M059J (cell line): ENCODE measurements around the gene CENPO. TPM values are rescaled to one million over a fixed set of nuclear protein-coding genes. Genes with fewer than 3 reads are reported as not detected.

ENCODE experiments used
- DNase-seq: peaks from one replicate; pipeline ENCODE4 v3.0.0-alpha.2; 2012; ENCODE audit warnings: low read depth
- total RNA-seq: library from RNA; depleted of rRNA; stranded (reverse); fragments of >200 nt; shearing (Covaris generic); gene quantifications from 2 replicates; pipeline ENCODE4 v1.2.3, GENCODE V29; 2014

Gene CENPO
- total RNA-seq, 1 experiment from 2014 or later: 31.0 TPM

DNA sequence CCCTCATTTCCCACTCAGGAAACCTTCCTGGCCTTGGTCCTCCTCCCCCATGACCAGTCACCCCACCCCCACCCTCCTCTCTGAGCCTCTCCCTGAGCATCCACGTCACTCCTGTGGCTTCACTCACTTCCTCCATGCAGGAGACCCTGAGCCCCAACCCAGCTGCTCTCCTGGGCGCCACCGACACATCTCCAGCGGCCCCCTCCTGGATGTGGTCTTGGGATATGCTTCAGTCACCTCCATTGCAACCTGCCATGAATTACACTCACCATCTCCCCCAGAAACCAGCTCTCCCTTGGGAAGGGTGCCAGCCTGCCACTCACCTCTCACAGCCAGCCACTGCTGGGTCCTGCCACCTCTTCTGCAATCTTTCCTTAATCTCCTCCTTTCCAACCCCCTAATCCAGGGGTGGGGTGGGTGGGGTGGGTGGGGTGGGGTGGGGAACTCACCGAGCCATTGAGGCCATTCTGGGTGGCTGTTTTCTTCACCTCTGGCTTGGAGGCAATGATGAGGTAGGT, 44.8 kb downstream of the CENPO start:
- DNase-seq: no peak

DNA sequence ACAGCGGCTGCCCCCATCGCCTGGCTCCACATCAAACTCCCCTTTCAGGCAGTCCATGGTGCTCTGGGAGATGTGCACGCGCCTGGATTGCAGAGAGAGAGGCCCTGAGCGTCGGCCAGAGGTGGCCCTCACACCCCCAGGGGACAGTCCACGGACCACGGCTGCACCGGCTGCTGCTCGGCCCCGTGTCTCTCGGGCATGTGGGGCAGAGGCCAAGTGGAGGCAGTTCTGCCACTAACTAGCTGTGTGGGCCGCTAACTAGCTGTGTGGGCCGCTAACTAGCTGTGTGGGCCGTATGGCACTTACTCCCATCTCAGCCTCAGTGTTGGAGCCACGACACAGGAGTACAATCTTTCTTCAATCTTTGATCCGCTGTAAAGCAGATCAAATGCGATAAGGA, 45.3 kb downstream of the CENPO start:
- no peak for DNase-seq

DNA sequence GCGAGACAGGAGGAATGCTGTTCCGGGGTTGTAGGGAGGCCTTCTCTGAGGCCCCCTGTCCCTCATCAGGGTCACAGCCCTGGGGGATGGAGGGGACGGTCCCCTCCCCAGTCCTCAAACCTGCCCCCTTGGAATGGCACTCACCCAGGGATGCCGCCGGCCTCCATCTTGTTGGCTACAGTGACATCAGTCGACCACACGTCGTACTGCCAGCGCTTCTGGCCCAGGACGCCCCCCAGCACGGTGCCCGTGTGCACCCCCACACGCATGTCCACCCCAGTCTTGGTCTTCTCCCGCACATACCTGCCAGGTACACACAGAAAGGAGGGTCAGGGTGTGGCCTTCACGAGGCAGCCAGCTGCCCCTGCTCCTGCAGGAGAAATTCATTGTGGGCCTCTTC, 46.5 kb downstream of the CENPO start:
- DNase-seq: no peak

DNA sequence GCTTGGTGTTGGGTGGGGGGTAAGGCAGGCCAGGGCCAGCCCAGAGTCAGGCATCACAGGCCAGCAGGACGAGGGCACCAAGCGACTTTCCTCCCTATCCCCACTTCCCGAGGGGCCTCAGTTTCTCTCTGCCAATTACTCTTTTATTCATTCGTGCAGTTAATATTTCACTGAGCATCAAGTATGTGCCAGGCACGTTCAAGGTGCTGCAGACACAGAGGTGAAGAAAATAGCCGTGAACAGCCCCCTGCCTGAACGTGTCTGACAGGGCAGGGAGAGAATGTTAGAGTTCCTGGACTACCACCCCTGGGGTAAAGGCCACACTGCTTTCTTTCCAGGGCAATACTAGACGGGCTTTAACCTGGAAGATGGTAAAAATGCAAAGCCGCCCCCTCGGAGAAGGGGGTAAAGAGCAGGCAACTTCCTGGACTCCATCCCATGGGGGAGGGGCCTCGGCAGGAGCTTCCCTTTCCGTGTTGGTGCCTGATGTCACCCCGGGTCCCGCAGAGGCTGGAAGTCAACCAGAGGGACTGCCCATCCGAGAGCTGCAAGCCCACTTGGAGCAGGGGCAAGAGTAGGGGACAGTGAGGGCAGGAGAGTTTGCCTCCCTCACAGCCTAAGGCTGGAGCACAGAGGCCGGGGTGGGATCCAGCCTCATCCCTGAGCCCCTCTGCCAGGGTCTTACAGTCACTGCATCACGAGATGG, 47.1 kb downstream of the CENPO start:
- no peak for DNase-seq

DNA sequence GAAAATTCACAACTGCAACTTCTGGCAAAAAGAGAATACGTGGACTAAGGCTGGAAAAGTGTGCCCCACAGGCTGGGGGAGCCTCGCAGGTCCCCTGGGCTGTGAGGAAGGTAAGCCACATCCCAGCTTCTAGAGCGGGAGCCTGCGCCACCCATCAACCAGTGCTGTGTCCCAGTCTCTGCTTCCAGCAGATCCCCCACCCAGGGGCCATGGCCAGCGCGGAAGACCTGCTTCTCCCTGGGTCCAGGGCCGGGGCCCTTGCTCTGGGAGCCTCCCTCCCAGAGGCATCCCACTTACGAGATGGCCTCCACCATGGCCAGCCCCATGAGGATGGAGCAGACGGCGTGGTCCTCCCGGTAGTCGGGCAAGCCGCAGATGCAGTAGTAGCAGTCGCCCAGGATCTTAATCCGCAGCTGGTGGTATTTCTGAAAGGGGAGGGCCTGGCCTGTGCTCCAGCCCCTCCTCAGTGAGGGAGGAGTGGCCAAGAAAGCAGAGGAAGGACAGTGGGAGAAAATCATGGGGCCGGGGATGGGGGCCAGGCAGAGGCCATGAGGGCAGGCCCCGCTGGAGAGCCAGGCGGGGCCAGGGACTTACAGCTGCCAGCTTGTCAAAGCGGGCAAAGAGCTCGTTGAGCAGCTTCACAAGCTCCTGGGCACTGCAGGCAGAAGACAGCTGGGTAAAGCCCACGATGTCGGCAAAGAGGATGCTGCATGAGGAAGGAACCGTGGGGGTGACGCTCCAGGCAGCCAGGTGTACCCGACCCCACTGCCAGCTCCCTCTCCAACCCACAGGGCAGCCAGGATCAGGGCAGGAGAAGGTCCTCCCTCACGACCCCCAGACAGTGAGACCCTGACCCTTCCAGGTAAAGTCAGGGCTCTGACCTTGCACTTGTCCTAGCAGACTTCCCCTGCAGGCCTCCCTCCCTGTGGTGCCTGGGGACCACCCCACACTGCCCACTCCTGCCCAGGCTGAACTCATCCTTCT, 48.0 kb downstream of the CENPO start:
- no peak for DNase-seq

DNA sequence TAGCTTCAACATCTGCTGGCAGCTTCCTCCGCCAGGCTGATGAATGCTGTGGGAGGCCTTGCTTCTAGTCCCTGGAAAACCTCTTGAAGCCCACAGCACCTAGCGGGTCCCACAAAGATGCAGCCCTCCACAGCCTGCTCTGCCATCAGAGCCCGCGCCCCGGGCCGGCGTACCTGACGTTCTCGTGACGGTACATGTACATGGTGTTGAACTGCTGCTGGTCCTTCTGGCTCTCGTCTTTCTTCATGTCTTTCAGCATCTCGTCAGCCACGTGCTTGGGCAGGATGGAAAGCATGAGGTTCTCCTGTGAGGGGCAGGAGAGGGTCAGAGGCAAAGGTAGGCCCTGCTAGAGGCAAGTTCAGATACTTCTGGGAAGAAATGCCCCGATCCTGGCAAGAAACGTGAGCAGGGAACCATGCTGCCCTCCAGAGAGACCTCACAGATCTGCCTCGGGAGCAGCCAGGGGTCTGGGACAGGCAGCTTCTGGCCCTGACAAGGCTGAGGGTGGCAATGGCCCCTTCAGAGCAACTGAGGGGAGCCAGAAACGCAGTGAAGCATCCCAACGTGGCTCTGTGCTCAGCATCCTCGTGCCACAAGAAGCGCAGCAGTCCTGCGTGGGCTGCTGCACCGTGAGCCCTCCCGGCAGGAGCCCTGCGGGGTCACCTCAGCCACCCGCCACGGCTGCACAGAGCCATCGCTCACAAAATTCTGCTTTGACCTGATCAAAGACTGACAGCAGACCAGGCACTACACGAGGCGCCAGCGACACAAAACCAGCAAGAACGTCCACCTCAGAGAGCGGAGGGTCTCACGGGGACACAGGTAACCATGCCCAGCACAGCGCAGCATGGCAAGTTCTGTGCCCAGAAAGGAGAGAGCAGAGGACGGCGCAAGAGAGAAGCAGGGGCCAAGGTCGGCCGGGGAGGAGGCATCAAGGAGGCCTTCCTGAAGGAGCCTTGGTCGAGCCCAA, 49.1 kb downstream of the CENPO start:
- DNase-seq: no peak

DNA sequence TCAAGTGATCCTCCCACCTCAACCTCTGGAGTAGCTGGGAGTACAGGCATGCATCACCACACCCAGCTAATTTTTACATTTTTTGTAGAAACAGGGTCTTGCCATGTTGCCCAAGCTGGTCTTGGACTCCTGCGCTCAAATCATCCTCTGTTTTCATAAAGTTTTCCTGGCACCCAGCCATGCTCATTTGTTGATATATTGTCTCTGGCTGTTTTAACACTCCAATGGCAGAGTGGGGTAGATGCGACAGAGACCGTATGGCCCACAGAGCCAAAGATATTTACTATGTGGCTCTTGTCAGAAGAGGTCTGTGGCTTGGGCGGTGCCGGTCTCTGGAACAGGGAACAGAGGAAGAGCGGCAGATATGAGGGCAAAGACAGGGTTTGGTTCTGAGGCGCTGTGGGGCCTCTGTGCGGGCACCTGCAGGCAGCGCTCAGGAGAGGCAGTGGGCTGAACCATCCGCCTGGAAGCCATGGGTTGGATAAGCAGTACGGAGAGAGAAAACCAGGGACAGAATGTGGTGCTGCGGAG, 50.2 kb downstream of the CENPO start:
- DNase-seq: no peak

DNA sequence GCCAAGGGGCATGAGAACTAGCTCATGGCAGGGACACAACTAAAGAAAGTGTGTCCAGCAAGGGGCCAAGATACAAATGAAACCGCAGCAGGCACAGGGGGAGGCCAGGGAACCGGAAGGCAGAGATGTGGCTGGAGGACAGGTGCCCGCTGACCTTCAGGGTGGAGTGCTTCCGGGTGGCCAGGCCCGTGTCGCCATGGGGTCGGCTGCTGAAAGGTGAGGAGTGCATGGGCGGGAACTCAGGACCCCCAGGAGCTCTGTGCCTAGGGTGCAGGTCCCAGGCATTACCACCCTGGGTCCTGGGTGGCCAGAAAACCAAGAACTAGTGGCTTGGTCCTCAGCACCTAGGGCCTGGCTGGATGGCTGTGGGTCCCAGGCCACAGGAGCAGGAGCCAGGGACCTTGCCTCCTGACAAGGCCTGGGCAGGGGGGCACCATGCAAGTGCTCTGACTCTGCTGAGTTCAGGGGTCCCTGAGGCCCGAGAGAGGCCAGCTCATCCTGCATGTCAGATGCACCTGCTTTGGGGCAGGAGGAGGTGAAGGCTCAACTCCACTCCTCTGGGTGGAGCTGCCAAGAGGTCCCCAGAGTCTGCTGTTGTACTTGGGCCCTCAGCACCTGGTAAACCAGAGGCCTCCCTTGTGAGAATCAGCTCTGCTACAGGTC, 50.9 kb downstream of the CENPO start:
- DNase-seq: no peak

DNA sequence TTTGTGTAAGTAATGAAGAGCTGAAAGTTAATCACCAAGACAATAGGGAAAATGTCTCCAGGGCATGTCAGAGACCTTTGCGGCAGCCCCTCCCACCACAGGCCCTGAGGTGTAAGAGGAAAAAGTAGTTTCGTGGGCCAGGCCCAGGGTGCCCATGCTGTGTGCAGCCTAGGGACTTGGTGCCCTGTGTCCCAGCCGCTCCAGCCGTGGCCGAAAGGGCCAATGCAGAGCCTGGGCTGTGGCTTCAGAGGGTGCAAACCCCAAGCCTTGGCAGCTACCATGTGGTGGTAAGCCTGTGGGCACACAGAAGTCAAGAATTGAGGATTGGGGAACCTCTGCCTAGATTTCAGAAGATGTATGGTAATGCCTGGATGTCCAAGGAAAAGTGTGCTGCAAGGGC, 52.5 kb downstream of the CENPO start:
- no peak for DNase-seq

DNA sequence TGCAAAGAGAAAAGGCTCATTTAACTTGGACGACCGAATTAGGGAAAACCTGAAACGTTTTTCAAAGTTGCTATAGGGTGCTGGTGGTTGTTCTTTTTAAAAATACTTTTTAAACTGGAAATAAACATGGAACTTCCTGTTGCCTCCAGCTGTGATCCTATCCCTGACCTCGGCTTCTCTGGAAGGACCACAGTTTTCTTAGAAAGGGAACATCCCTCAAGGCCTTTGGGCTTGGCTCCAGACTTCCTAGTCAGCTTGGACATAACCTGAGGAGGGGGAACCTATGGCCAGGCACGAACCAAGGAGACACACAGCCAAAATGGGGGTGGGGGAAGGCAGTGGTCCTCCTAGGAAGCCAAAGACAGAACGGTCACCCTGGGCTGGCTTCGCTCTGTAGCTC, 57.7 kb downstream of the CENPO start:
- DNase-seq: no peak

DNA sequence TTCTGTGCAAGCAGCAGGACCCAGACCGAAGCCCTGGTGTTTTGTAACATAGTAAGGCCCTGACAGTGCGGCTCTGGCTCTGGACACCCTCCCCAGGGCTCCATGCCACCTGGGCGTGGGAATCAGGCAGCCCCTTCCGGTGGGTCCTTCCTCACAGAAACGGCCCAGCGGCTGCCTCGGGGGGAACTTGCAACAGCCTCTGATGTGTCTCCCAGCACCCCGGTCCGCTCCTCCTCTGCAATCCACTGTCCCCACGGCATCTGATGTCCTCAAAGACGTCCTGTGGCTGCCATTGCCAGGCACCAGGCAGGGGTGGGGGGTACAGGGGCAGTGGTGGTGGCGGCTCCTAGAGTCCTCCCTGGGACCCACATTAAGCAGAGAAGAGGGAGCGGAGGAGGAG, 58.8 kb downstream of the CENPO start:
- DNase-seq: no peak

DNA sequence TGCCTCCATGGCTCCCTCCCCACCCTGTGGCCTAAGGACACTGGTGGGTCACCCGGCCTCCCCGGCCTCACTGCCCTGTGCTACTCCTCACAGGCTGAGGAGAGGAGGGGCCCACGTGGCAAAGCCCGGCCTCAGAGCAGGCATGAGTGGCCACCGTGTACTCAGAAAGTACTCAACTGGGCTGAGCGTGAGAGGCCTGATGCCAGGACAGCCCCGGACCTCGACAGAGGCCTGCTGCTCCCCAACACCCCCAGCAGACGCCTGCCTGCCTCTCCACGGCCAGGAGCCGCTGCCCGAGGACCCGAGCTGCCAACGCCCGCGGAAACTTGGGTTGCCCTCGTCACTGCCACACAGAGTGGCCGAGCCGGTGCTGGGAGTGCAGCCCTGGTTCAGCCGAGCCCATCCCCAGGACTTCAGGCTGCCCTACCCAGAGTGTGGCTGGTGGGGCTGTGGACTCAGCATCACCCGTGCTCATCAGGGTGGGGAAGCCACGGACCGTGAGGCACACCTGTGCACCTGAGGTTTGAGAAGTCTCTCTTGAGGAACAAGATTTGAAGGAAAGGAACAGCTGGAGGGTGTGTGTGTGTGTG, 59.3 kb downstream of the CENPO start:
- no peak for DNase-seq

DNA sequence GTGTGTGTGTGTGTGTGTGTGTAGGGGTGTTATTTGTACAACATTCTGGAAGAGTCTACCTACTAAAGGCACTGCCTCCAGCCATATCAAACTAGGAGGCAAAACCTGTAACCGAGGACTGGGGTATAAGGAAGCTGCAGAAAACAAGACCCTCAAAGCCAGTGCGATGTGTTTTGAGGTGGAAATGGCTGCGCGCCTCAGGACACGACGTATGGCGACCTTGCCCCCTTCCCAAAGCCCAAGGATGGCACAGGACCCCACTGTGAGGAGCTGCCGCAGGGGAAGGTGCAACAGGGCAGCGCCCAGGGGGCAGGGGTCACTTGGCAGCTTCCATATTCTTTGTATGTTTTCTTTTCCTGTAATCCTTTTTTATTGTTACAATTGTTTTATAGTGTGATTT, 59.8 kb downstream of the CENPO start:
- no peak for DNase-seq

DNA sequence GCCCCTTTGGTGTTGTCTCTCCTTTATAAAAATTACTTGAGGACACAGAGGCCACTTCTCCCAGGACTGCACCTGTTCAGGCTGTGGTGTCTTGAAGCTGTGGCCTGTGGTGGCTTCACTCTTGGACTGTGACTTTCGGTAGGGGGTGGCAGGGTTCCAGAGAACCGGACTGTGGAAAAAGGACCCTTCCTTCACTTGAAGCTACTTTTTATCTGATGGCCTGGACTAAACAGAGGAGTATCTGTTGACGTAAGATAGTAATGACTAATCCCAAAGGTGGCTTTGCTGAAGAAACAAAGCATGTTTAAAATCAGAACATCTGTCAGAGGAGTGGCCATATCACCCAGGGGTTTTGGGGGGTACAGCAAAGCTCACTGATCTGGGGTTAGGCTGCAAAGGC, 60.8 kb downstream of the CENPO start:
- DNase-seq: no peak

DNA sequence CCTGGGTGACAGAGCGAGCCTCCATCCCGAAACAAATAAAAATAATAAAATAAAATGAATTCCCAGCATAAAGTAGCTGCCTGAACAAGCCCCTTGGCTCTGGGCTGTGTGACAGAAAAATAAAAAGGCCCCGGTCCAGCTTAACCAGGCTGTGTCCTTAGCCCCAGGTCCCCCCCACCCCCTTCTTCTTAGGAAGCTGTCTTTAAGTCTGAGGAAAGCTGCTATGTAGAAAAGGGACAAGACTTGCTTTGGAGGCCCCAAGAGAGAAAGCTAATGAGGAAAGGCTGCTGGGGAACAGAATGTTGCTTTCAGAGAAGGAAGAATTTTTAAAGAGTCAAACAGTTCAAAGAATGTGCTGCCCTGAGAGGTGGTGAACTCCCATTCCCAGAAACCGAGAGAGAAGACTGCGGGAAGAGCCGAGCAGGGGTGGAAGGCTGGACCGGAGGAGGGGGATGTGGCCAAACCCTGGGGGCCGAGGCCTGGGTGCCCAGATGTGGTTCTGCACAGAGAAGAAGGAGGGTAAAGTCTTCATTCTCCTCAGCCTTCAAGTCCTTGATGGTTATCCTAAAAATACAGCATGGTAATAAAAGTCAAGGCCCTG, 61.9 kb downstream of the CENPO start:
- no peak for DNase-seq

DNA sequence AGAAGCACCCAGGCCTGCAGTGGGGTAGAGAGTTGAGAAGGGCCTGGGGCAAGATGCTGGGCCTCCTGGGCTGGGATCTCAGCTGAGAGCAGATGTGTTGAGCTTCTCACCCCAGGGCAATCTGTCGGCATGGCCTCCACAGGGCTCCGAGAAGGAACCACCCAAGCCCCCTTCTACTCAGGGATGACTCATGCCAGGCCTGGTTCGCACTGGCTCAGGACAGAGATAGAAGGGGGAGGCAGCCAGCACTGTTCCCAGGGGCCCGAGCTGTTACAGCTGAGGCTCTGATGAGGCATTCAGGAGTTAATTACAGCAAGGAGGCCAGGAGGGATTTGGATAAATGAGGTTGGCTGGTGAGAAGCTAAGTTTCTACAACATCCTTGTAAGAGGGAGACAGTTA, 62.5 kb downstream of the CENPO start:
- no peak for DNase-seq

DNA sequence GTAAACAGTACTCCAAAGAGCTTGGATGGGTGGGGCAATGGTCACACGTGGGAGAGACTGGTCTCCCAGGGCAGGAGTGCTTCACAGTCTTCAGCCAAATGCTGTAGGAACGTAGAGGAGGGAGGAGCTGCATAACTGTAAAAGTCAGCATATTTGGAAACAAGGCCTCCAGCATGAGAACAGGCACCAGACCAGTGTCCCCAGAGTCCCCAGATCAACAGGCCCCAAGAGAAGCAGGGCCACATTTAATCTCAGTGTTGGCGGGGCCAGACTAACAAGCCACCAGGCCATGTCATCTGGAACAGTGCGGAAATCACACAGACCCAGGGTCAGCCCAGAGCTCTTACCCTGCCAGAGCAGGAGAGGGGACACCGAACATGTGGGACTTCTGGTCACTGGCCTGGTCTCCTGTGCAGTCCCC, 63.6 kb downstream of the CENPO start:
- no peak for DNase-seq

DNA sequence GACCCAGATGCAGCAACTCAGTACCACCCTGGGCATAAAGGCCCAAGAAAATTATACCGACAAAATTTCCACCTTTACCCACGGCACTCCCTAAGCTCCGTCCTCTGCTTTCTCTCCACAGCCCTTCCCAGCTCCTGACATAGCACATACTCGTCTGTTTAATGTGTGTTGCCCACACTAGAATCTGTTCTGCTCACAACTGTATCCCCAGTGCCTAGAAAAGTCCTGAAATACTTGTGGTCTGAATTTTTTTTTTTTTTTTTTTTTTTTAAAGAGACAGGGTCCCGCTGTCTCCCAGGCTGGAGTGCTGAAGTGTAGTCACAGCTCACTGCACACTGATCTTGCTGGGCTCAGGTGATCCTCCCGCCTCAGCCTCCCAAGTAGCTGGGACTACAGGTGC, 64.5 kb downstream of the CENPO start:
- DNase-seq: no peak

DNA sequence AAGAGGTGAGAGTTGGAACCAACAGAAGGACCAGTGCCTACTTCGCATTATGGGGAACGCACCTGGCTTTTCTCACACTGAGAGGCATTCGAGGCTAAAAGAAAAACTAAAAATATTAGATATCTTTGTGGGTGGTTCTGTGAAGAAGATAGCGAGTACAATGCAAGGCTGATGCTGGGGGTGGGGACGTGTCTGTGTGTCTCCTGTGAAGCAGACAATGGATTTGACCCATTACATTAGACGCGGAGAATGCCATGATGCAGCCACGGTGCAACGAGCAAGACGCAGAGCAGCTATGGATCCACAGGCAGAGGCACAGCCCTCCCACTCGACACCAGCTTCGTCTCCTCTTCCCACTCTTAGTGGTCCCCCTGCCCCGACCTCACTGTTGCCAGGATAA, 65.8 kb downstream of the CENPO start:
- DNase-seq: no peak

DNA sequence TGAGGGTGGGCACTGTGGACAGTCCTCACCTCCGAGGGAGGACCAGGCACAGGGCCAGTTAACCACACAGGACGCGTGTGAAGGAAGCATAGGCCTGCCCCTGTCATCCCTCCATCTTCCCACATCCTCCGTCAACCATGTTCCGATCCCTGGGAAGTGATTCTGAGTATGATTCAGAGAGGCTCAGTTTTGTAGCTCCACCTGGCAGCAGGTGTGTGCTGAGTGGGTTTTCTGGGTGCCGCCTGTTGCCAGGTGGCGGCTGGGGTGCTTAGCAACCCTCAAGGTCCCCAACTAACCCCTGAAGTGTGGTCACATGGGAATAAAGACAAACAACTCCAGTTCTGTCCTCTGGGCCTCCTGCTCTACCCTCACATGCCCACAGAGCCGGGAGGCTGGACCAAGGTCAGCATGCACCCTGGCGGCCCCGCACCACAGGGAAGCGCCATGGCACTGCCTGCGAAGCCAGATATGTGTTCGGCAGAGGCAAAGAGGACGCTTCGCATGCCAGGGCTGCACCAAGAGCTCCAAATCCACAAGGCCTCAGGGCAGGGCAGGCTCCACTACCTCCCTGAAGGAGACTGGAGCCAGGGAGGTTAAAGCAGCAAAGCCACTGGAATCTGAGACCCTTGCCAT, 66.9 kb downstream of the CENPO start:
- no peak for DNase-seq
